ENCODE measurements around the gene PMP22.

Gene PMP22

GRCh38 chr17:15220785-15221184, 44.3 kb downstream of the PMP22 start:
- no peaks in the 10 kb centered on the region for H3K27me3 ChIP-seq (ENCODE audit: insufficient read depth, low read length)
- H3K36me3 ChIP-seq (ENCODE audit: insufficient read depth, low read length): no peaks in the 10 kb centered on the region
- no peaks in the 10 kb centered on the region for H3F3A ChIP-seq (ENCODE audit: insufficient read depth, low read length)
- H3K4me3 ChIP-seq (ENCODE audit: low read depth, low read length, poor library complexity, severe bottlenecking): no peak overlapping the region
- no peak for TF ChIP-seq EZH2 (IDR thresholded peaks at IDR 0.05; ENCODE audit: borderline replicate concordance, low read length)
- TF ChIP-seq, protein P1, sequence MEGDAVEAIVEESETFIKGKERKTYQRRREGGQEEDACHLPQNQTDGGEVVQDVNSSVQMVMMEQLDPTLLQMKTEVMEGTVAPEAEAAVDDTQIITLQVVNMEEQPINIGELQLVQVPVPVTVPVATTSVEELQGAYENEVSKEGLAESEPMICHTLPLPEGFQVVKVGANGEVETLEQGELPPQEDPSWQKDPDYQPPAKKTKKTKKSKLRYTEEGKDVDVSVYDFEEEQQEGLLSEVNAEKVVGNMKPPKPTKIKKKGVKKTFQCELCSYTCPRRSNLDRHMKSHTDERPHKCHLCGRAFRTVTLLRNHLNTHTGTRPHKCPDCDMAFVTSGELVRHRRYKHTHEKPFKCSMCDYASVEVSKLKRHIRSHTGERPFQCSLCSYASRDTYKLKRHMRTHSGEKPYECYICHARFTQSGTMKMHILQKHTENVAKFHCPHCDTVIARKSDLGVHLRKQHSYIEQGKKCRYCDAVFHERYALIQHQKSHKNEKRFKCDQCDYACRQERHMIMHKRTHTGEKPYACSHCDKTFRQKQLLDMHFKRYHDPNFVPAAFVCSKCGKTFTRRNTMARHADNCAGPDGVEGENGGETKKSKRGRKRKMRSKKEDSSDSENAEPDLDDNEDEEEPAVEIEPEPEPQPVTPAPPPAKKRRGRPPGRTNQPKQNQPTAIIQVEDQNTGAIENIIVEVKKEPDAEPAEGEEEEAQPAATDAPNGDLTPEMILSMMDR (IDR thresholded peaks at IDR 0.05; ENCODE audit: low read length): no peak
- H3K9me2 ChIP-seq (ENCODE audit: low read depth, low read length): no peaks in the 10 kb centered on the region
- no peak overlapping the region for H3K27ac ChIP-seq (ENCODE audit: low read depth, low read length, poor library complexity, severe bottlenecking)
- H3K4me2 ChIP-seq (ENCODE audit: low read length): no peak overlapping the region
- H2AFZ ChIP-seq (ENCODE audit: low read length): no peak overlapping the region
- no peaks in the 10 kb centered on the region for H3K9me3 ChIP-seq (ENCODE audit: low read length)
- no peak overlapping the region for H3K9ac ChIP-seq (ENCODE audit: low read length)
- no peaks in the 10 kb centered on the region for H4K20me1 ChIP-seq (ENCODE audit: insufficient read depth, low read length)
- no peaks in the 10 kb centered on the region for H3K79me2 ChIP-seq (ENCODE audit: insufficient read depth, low read length)
- no peaks in the 10 kb centered on the region for H3K4me1 ChIP-seq (ENCODE audit: insufficient read depth, low read length, severe bottlenecking)

- Histone ChIP-seq H3K9me2 (ENCODE audit: low read depth, low read length) (no peaks in the 10 kb centered on the region), H3K27ac (ENCODE audit: low read depth, low read length, poor library complexity, severe bottlenecking) (no peak overlapping the region), H2AFZ (ENCODE audit: low read length) (no peak overlapping the region), H4K20me1 (ENCODE audit: insufficient read depth, low read length) (no peaks in the 10 kb centered on the region), H3K79me2 (ENCODE audit: insufficient read depth, low read length) (no peaks in the 10 kb centered on the region), H3K27me3 (ENCODE audit: insufficient read depth, low read length) (no peaks in the 10 kb centered on the region; the same call in 1 of the 2 replicates), H3F3A (ENCODE audit: insufficient read depth, low read length) (no peaks in the 10 kb centered on the region), H3K4me1 (ENCODE audit: insufficient read depth, low read length, severe bottlenecking) (no peaks in the 10 kb centered on the region), H3K9ac (ENCODE audit: low read length) (no peak overlapping the region), H3K4me3 (ENCODE audit: low read depth, low read length, poor library complexity, severe bottlenecking) (no peak overlapping the region), H3K9me3 (ENCODE audit: low read length) (no peaks in the 10 kb centered on the region), H3K36me3 (ENCODE audit: insufficient read depth, low read length) (no peaks in the 10 kb centered on the region), H3K4me2 (ENCODE audit: low read length) (no peak overlapping the region)
- TF ChIP-seq, protein P1 (IDR thresholded peaks at IDR 0.05; ENCODE audit: low read length): no peak
- TF ChIP-seq EZH2 (IDR thresholded peaks at IDR 0.05; ENCODE audit: borderline replicate concordance, low read length): no peak
These were observed 48.6 kb downstream of the PMP22 start for GRCh38 chr17:15216481-15216880.

DNA sequence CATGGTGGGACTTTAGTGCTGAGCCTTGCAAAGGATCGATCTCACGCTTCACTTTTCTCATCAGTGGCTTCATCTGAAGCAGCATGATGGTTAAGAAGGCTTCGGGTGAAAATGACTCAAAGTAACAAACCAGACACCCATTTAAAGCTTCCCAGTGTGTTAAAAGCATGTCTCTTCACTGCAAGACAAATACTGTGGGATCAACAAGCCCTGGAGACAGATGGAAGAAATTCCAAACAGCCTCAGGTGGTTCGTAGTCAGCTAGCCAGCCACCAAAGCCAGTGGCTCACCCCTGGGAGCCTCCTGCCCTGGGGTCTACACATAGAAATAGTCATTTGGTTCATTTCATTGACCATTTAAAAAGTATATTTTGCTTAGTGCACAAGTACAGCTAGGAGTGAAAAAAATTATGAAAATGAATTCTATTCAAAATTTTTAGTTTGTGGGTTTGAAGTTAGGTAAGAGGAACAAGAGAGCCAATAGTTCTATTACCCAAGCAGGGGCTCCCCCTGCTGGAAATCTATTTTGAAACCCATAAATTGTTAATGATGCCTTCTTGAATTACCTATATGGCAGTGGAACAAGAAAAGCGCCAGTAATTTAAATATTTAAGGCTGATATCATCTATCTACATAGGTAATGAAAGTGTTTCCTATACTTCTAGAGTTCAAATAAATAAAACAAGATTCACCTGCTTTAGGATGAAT, 51.6 kb downstream of the PMP22 start:
- Histone ChIP-seq H3K79me2 (ENCODE audit: insufficient read depth, low read length) (no peaks in the 10 kb centered on the region), H3K27ac (ENCODE audit: low read depth, low read length, poor library complexity, severe bottlenecking) (no peak overlapping the region), H3K4me2 (ENCODE audit: low read length) (no peak overlapping the region), H2AFZ (ENCODE audit: low read length) (no peak overlapping the region), H3K4me1 (ENCODE audit: insufficient read depth, low read length, severe bottlenecking) (no peaks in the 10 kb centered on the region), H4K20me1 (ENCODE audit: insufficient read depth, low read length) (no peaks in the 10 kb centered on the region), H3K9ac (ENCODE audit: low read length) (no peak overlapping the region), H3K36me3 (ENCODE audit: insufficient read depth, low read length) (no peaks in the 10 kb centered on the region), H3K4me3 (ENCODE audit: low read depth, low read length, poor library complexity, severe bottlenecking) (no peak overlapping the region), H3K9me2 (ENCODE audit: low read depth, low read length) (no peaks in the 10 kb centered on the region), H3F3A (ENCODE audit: insufficient read depth, low read length) (no peaks in the 10 kb centered on the region), H3K9me3 (ENCODE audit: low read length) (no peaks in the 10 kb centered on the region), H3K27me3 (ENCODE audit: insufficient read depth, low read length) (no peaks in the 10 kb centered on the region; the same call in 1 of the 2 replicates)
- TF ChIP-seq, protein P1 (IDR thresholded peaks at IDR 0.05; ENCODE audit: low read length): peak; percentile 47
- TF ChIP-seq EZH2 (IDR thresholded peaks at IDR 0.05; ENCODE audit: borderline replicate concordance, low read length): no peak

Measured in OCI-LY1 (cell line).